ENCODE measurements around the gene JAZF1.

Gene JAZF1

GRCh38 chr7:27994639-27995038 lies 186.0 kb downstream of the JAZF1 start:
- H4K20me1 ChIP-seq (ENCODE audit: insufficient read depth, low read length), result no peaks in the 10 kb centered on the region
- peaks cover 15% of the 10 kb centered on the region for H3K4me1 ChIP-seq (ENCODE audit: insufficient read depth, low read length, severe bottlenecking)
- H3K9ac ChIP-seq (ENCODE audit: low read length), result no peak overlapping the region
- H3K9me3 ChIP-seq (ENCODE audit: low read length), result no peaks in the 10 kb centered on the region
- no peaks in the 10 kb centered on the region; the same call in 1 of the 2 replicates for H3K36me3 ChIP-seq (ENCODE audit: insufficient read depth, low read length)
- no peaks in the 10 kb centered on the region for H3K79me2 ChIP-seq (ENCODE audit: insufficient read depth, low read length)
- H3K4me3 ChIP-seq (ENCODE audit: low read depth, low read length, poor library complexity, severe bottlenecking), result no peak overlapping the region
- no peak overlapping the region for H3K27ac ChIP-seq (ENCODE audit: low read depth, low read length, poor library complexity, severe bottlenecking)
- no peak overlapping the region for H2AFZ ChIP-seq (ENCODE audit: low read length)
- no peaks in the 10 kb centered on the region for H3K27me3 ChIP-seq (ENCODE audit: insufficient read depth, low read length)
- no peak for TF ChIP-seq CTCF (IDR thresholded peaks at IDR 0.05; ENCODE audit: low read length)
- no peak for TF ChIP-seq EZH2 (IDR thresholded peaks at IDR 0.05; ENCODE audit: borderline replicate concordance, low read length)
- no peaks in the 10 kb centered on the region for H3F3A ChIP-seq (ENCODE audit: insufficient read depth, low read length)
- H3K9me2 ChIP-seq (ENCODE audit: low read depth, low read length), result no peaks in the 10 kb centered on the region
- no peak overlapping the region for H3K4me2 ChIP-seq (ENCODE audit: low read length)

- peaks cover 15% of the 10 kb centered on the region for H3K4me1 ChIP-seq (ENCODE audit: insufficient read depth, low read length, severe bottlenecking)
- H3K9ac ChIP-seq (ENCODE audit: low read length), result no peak overlapping the region
- no peaks in the 10 kb centered on the region for H3K79me2 ChIP-seq (ENCODE audit: insufficient read depth, low read length)
- TF ChIP-seq EZH2 (IDR thresholded peaks at IDR 0.05; ENCODE audit: borderline replicate concordance, low read length) (no peak), CTCF (IDR thresholded peaks at IDR 0.05; ENCODE audit: low read length) (no peak)
- no peak overlapping the region; the same call in 1 of the 2 replicates for H3K4me2 ChIP-seq (ENCODE audit: low read length)
- no peaks in the 10 kb centered on the region for H3F3A ChIP-seq (ENCODE audit: insufficient read depth, low read length)
- no peaks in the 10 kb centered on the region for H4K20me1 ChIP-seq (ENCODE audit: insufficient read depth, low read length)
- H3K9me2 ChIP-seq (ENCODE audit: low read depth, low read length), result no peaks in the 10 kb centered on the region
- H3K9me3 ChIP-seq (ENCODE audit: low read length), result peaks cover 3% of the 10 kb centered on the region; the same call in 1 of the 2 replicates
- no peak overlapping the region for H3K27ac ChIP-seq (ENCODE audit: low read depth, low read length, poor library complexity, severe bottlenecking)
- H3K27me3 ChIP-seq (ENCODE audit: insufficient read depth, low read length), result no peaks in the 10 kb centered on the region
- H3K4me3 ChIP-seq (ENCODE audit: low read depth, low read length, poor library complexity, severe bottlenecking), result no peak overlapping the region
- H3K36me3 ChIP-seq (ENCODE audit: insufficient read depth, low read length), result no peaks in the 10 kb centered on the region; the same call in 1 of the 2 replicates
- H2AFZ ChIP-seq (ENCODE audit: low read length), result no peak overlapping the region
Observed at GRCh38 chr7:27992755-27993493, 187.7 kb downstream of the JAZF1 start.

- H3K27me3 ChIP-seq (ENCODE audit: insufficient read depth, low read length), result no peaks in the 10 kb centered on the region
- H3K9me2 ChIP-seq (ENCODE audit: low read depth, low read length), result no peaks in the 10 kb centered on the region
- H3F3A ChIP-seq (ENCODE audit: insufficient read depth, low read length), result no peaks in the 10 kb centered on the region
- no peak overlapping the region for H2AFZ ChIP-seq (ENCODE audit: low read length)
- H3K4me2 ChIP-seq (ENCODE audit: low read length), result no peak overlapping the region
- peaks cover 3% of the 10 kb centered on the region; the same call in 1 of the 2 replicates for H3K9me3 ChIP-seq (ENCODE audit: low read length)
- no peaks in the 10 kb centered on the region for H3K79me2 ChIP-seq (ENCODE audit: insufficient read depth, low read length)
- TF ChIP-seq CTCF (IDR thresholded peaks at IDR 0.05; ENCODE audit: low read length) (no peak), EZH2 (IDR thresholded peaks at IDR 0.05; ENCODE audit: borderline replicate concordance, low read length) (no peak)
- no peaks in the 10 kb centered on the region; the same call in 1 of the 2 replicates for H3K36me3 ChIP-seq (ENCODE audit: insufficient read depth, low read length)
- H4K20me1 ChIP-seq (ENCODE audit: insufficient read depth, low read length), result no peaks in the 10 kb centered on the region
- no peak overlapping the region for H3K9ac ChIP-seq (ENCODE audit: low read length)
- H3K4me1 ChIP-seq (ENCODE audit: insufficient read depth, low read length, severe bottlenecking), result peaks cover 15% of the 10 kb centered on the region
- H3K4me3 ChIP-seq (ENCODE audit: low read depth, low read length, poor library complexity, severe bottlenecking), result no peak overlapping the region
- no peak overlapping the region for H3K27ac ChIP-seq (ENCODE audit: low read depth, low read length, poor library complexity, severe bottlenecking)
Observed at GRCh38 chr7:27992097-27992496, 188.5 kb downstream of the JAZF1 start.

All from OCI-LY1 (cell line).